ENCODE measurements around the gene COPS3. TPM values are rescaled to one million over a fixed set of nuclear protein-coding genes. Genes with fewer than 3 reads are reported as not detected.

Gene COPS3
- 119 TPM for total RNA-seq

- DNase-seq (ENCODE audit: low spot score in 2 of 2) (peak; percentile 91 to 97), FAIRE-seq (peak; percentile 65)
Measured at GRCh38 chr17:17280613-17281549, at the start of gene COPS3. COPS3 (minus strand) TSS chr17:17281246; CDS start chr17:17281186, 60 bp downstream.

GRCh38 chr17:17328251-17328650 is 47.2 kb upstream of the COPS3 start:
- DNase-seq (ENCODE audit: low spot score in 2 of 2) (no peak), FAIRE-seq (no peak)

GRCh38 chr17:17326275-17326875 is 45.3 kb upstream of the COPS3 start:
- DNase-seq (ENCODE audit: low spot score in 2 of 2) = no peak
- FAIRE-seq = no peak

GRCh38 chr17:17325816-17326215 is 44.8 kb upstream of the COPS3 start:
- DNase-seq (ENCODE audit: low spot score in 2 of 2) (no peak), FAIRE-seq (no peak)

- no peak for FAIRE-seq
Measured at GRCh38 chr17:17325228-17325627, 44.2 kb upstream of the COPS3 start.

GRCh38 chr17:17324616-17325015 is 43.6 kb upstream of the COPS3 start:
- FAIRE-seq (no peak), DNase-seq (ENCODE audit: low spot score in 2 of 2) (no peak)

More at GRCh38 chr17:17325228-17325627, 44.2 kb upstream of the COPS3 start:
- no peak for DNase-seq (ENCODE audit: low spot score in 2 of 2)

- FAIRE-seq (no peak), DNase-seq (ENCODE audit: low spot score in 2 of 2) (no peak)
Measured at GRCh38 chr17:17322516-17323510, 41.8 kb upstream of the COPS3 start.

- FAIRE-seq (no peak), DNase-seq (ENCODE audit: low spot score in 2 of 2) (no peak)
Measured at GRCh38 chr17:17321356-17322025, 40.4 kb upstream of the COPS3 start.

GRCh38 chr17:17320911-17321220 is 39.8 kb upstream of the COPS3 start:
- DNase-seq (ENCODE audit: low spot score in 2 of 2) = no peak
- FAIRE-seq = no peak

- DNase-seq (ENCODE audit: low spot score in 2 of 2) = no peak
- FAIRE-seq = no peak
Measured at GRCh38 chr17:17320188-17320910, 39.3 kb upstream of the COPS3 start.

GRCh38 chr17:17315142-17315821 is 34.2 kb upstream of the COPS3 start:
- no peak for FAIRE-seq
- DNase-seq (ENCODE audit: low spot score in 2 of 2) = no peak

- DNase-seq (ENCODE audit: low spot score in 2 of 2) = no peak
- FAIRE-seq = no peak
Measured at GRCh38 chr17:17314501-17315071, 33.5 kb upstream of the COPS3 start.

- peak in 1 of 2 donors; percentile 48 for DNase-seq (ENCODE audit: low spot score in 2 of 2)
- no peak for FAIRE-seq
Measured at GRCh38 chr17:17313350-17313991, 32.4 kb upstream of the COPS3 start.

GRCh38 chr17:17309356-17309755 is 28.3 kb upstream of the COPS3 start:
- no peak for FAIRE-seq
- no peak for DNase-seq (ENCODE audit: low spot score in 2 of 2)

GRCh38 chr17:17305281-17305801 is 24.3 kb upstream of the COPS3 start:
- FAIRE-seq (no peak), DNase-seq (ENCODE audit: low spot score in 2 of 2) (peak in 1 of 2 donors; percentile 52)

- DNase-seq (ENCODE audit: low spot score in 2 of 2) (no peak), FAIRE-seq (no peak)
Measured at GRCh38 chr17:17304521-17304985, 23.5 kb upstream of the COPS3 start.

- FAIRE-seq (no peak), DNase-seq (ENCODE audit: low spot score in 2 of 2) (no peak)
Measured at GRCh38 chr17:17303847-17304490, 22.9 kb upstream of the COPS3 start.

Measured in frontal cortex (tissue), 4 donors.